Large intestine (tissue), 3 donors: ENCODE measurements around the gene TBC1D22A. TPM values are rescaled to one million over a fixed set of nuclear protein-coding genes. Genes with fewer than 3 reads are reported as not detected.
"Not testable (repeated sequence)": the region's sequence is repeated elsewhere in the genome, so short reads cannot be mapped to it uniquely, and the experiment has no call there.

Experiments
- DNase-seq, 2 donors: peaks; one replicate each; pipeline versions ENCODE4 v3.0.0 to v3.0.0-alpha.2; 2013
- H3K27ac ChIP-seq: one replicate; pipeline ENCODE4 v1.5.1; 2013; ENCODE audit warnings: low read length
- H3K27me3 ChIP-seq: 2 replicates; pipeline ENCODE4 v1.6.1; 2013; ENCODE audit warnings: low read length; ENCODE audit not compliant: control insufficient read depth, insufficient read depth
- H3K36me3 ChIP-seq: 2 replicates; pipeline ENCODE4 v1.6.1; 2013; ENCODE audit warnings: low read length; ENCODE audit not compliant: control insufficient read depth, insufficient read depth
- H3K4me1 ChIP-seq: one replicate; pipeline ENCODE4 v1.6.1; 2013; ENCODE audit warnings: low read length; ENCODE audit not compliant: control insufficient read depth, insufficient read depth
- H3K4me3 ChIP-seq: one replicate; pipeline ENCODE4 v1.5.1; 2013; ENCODE audit warnings: low read length
- H3K9me3 ChIP-seq: one replicate; pipeline ENCODE4 v1.6.1; 2013; ENCODE audit warnings: mild to moderate bottlenecking, low read depth, low read length, moderate library complexity; ENCODE audit not compliant: control insufficient read depth
- WGBS: methylation state at CpG from one replicate; pipeline ENCODE4 v1.1.5; 2013; ENCODE audit warnings: low lambda C conversion rate; ENCODE audit not compliant: insufficient coverage; 5-methylcytosine and 5-hydroxymethylcytosine counted together
- polyA plus RNA-seq: library from polyadenylated mRNA; unstranded; fragments of 120-200 nt; gene quantifications from one replicate; pipeline ENCODE4 v1.2.1, GENCODE V29; 2013

The TBC1D22A gene
- polyA plus RNA-seq, 1 donor = 21.5 TPM

DNA sequence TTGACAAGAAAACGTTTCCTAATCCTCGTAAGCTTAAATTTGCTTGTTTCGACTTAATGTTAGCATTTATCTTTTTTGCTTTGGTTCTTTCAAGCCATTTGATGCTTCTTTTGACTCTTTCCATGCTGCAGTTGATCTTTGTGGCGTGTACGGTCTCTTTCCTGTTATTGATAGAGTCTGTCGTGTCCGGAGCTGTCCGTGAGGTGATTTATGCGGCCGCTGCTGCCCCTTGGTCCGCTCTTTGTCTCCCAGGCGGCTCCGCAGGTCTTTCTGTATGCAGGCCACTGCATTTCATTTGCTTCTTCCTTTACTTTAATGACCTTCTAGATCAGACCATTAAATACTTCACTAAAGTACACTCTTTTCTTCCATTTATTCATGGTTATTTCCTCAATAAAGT is 50.3 kb downstream of the TBC1D22A start:
- Histone ChIP-seq H3K4me1 (no peaks in the 10 kb centered on the region), H3K27me3 (no peaks in the 10 kb centered on the region), H3K27ac (no peak overlapping the region), H3K36me3 (peaks cover 13% of the 10 kb centered on the region), H3K4me3 (no peak overlapping the region), H3K9me3 (peaks cover 3% of the 10 kb centered on the region)
- no CpG with 5 or more reads among the region's 13 CpGs for WGBS
- no peak for DNase-seq

DNA sequence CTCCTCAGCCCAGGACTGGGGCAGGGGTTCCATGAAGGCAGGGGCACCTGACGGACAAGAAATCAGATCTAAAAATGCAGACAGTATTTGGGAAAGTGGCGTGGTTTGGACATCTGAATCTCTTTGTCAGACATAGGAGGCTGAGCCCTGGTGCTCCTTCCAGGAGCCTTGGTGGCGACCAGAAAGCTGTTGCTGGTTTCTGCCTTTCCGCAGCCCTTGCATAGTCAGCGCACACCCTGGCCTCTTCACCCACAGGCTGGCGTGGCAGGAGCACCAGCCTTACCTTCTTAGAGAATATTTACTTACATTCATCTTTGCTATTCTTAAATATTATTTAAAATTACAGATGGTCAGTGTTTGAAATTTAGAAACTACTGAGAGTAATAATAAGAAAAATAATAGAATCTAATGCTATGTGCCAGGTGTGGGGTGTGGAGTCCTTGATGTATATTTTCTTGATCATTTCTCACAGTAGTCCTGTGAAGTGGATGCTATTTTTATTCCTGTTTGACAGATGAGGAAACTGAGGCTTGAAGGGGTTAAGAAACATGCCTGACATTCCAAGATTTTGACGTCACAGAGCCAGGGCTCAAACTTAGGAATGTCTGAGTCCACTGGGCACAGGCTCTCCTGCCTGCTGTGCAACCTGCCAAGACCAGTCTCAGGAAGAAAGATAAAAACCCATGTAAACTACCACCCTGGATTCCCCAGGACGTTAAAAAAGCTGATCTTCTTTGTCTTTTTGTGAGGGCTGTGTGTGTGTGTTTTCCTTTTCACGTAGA is 51.6 kb downstream of the TBC1D22A start:
- Histone ChIP-seq H3K4me1 (no peaks in the 10 kb centered on the region), H3K27me3 (no peaks in the 10 kb centered on the region), H3K27ac (no peak overlapping the region), H3K36me3 (peaks cover 13% of the 10 kb centered on the region), H3K9me3 (peaks cover 2% of the 10 kb centered on the region), H3K4me3 (no peak overlapping the region)
- 83% methylated on average over 2 of the region's 9 CpGs for WGBS
- no peak for DNase-seq

DNA sequence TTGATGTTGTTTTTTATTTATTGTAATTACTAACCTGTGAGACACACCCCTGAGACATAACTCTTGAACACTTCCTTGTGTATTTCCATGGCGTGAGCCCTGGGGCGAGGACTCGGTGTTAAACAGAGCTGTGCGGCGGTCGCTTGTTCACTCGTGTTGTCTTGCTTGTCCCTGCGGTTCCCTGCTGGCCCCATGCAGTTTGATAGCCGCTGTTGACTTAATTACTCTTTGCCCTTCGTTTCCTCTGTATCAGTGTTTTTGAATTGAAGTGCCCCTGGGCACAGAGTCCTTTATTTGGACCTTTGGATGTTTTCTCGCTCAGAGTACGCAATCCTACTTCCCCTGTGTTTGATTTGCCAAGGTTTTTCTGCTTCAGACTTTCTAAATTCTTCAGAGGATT is 52.7 kb downstream of the TBC1D22A start:
- no peak overlapping the region for H3K4me3 ChIP-seq
- H3K4me1 ChIP-seq = no peaks in the 10 kb centered on the region
- no peaks in the 10 kb centered on the region for H3K27me3 ChIP-seq
- H3K9me3 ChIP-seq = no peaks in the 10 kb centered on the region
- peak; percentile 73 to 89 for DNase-seq
- H3K36me3 ChIP-seq = peaks cover 11% of the 10 kb centered on the region
- WGBS = no CpG with 5 or more reads among the region's 12 CpGs
- peak overlapping the region; percentile 58 for H3K27ac ChIP-seq

DNA sequence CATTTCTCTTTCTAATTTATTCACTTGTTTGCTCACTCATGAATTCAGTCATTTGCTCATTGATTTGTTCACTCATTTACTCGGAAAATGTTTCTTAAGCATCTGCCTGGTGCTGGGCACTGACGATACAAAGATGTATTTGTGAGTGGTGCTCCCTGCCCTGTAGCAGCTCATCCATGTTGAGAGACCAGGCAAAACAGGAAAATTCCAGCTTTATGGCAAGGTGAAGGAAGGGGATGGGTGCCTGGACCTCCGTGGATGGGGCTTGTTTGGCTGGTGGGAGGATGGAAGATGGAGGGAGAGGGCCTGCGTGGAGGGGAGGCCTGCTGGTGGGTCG is 53.1 kb downstream of the TBC1D22A start:
- DNase-seq = no peak
- Histone ChIP-seq H3K4me3 (no peak overlapping the region), H3K4me1 (no peaks in the 10 kb centered on the region), H3K9me3 (no peaks in the 10 kb centered on the region), H3K27ac (peak overlapping the region; percentile 58), H3K27me3 (no peaks in the 10 kb centered on the region), H3K36me3 (peaks cover 10% of the 10 kb centered on the region)
- WGBS = 100% methylated on average over 1 of the region's 5 CpGs

DNA sequence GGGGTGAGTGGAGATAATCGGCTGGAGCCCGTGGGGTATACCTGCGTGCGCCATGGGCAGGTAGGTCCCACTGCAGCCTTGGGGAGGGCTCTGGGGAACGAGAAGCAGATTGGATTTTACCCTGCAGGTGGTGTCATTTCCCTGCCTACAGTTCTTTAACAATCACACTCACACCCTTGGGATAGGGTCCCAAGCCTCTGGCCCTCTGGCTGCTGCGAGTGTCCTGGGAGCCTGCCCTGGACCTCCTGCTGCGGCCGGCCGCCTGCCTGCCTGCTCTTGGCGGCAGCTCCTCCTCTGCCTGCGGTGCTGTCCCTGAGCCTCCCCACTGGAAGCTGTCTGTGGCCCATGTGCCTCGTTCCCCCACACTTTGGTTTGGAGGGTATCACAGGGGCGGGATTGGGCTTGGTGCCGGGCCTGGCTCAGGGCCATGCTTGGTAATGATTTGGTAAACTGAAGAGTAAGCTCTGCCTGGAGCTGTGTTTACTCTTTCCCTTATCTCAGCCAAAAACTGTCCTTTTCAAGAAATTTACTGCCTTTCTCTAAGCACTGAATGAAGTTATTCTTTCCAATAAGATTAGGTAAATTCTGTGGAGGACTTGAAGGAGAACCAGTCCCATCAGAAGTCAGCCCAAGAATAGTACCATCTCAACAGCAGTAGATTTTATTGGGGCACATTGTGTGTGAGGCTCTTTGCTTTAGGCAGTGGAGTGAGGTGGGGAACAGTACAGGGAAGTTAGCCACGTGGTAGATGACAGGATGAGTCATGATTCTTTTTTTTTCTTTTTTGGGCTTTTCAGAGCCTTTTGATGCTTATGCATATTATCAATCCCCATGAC is 53.7 kb downstream of the TBC1D22A start:
- H3K27ac ChIP-seq = peak overlapping the region; percentile 58
- no peaks in the 10 kb centered on the region for H3K9me3 ChIP-seq
- H3K27me3 ChIP-seq = no peaks in the 10 kb centered on the region
- no peaks in the 10 kb centered on the region for H3K4me1 ChIP-seq
- H3K4me3 ChIP-seq = no peak overlapping the region
- 40% methylated on average over 1 of the region's 15 CpGs for WGBS
- peaks cover 4% of the 10 kb centered on the region for H3K36me3 ChIP-seq
- peak in 1 of 2 donors; percentile 24 for DNase-seq

DNA sequence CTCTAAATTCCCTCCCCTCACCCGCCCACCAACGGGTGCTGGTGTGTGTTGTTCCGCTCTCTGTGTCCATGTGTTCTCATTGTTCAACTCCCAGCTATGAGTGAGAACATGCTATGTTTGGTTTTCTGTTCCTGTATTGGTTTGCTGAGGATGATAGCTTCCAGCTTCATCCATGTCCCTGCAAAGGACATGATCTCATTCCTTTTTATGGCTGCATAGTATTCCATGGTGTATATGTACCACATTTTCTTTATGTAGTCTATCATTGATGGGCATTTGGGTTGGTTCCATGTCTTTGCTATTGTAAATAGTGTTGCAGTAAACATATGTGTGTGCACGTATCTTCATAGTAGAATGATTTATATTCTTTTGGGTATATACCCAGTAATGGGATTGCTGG is 54.9 kb downstream of the TBC1D22A start:
- 100% methylated on average over 1 of the region's 4 CpGs for WGBS
- not testable (repeated sequence) for H3K27ac ChIP-seq, DNase-seq

DNA sequence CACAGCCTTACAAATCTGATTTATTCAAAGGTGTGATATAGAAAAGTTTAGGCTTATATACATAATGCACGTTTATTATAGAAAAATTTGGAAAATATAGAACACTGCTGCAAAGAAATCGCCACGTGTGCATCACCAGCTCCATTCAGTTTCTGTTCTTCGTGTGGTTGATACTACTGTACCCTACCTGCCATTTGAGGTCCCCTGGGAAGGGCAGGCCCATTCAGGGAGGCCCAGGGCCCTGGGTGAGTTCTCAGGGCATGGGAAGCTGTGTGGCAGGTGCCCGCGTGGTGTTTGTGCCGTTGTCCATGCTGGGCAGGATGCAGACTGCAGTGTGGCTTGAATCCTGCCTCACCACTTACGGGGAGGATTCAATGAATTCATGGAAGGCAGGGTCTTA is 60.8 kb downstream of the TBC1D22A start:
- no peaks in the 10 kb centered on the region for H3K4me1 ChIP-seq
- WGBS = no CpG with 5 or more reads among the region's 8 CpGs
- H3K27ac ChIP-seq = no peak overlapping the region
- H3K4me3 ChIP-seq = no peak overlapping the region
- no peaks in the 10 kb centered on the region for H3K27me3 ChIP-seq
- DNase-seq = no peak
- peaks cover 19% of the 10 kb centered on the region for H3K36me3 ChIP-seq
- no peaks in the 10 kb centered on the region for H3K9me3 ChIP-seq

More for the DNA sequence above, 54.9 kb downstream of the TBC1D22A start:
- not testable (repeated sequence) for H3K9me3 ChIP-seq, H3K27me3 ChIP-seq, H3K4me1 ChIP-seq, H3K4me3 ChIP-seq, H3K36me3 ChIP-seq

DNA sequence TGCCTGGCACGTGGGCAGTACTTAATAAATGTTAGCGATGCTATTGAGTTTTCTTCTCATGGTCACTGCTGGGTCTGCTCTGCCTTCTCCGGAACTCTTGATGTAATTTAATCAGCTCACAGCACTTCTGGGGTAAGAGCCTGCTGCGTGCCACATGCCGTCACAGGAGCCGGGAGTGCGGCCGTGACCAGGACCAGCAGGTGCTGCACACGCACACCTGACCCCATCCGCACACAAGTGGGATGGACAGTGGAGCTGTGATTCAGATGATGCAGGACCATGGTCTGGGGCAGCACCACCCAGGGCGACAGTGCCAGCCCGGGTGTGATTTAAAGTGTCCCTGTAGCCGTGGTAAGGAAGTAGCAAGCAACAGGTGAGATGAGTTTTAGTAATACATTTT is 61.2 kb downstream of the TBC1D22A start:
- no CpG with 5 or more reads among the region's 13 CpGs for WGBS
- Histone ChIP-seq H3K27me3 (no peaks in the 10 kb centered on the region), H3K27ac (no peak overlapping the region), H3K4me1 (no peaks in the 10 kb centered on the region), H3K9me3 (no peaks in the 10 kb centered on the region), H3K4me3 (no peak overlapping the region), H3K36me3 (peaks cover 20% of the 10 kb centered on the region)
- DNase-seq = no peak

DNA sequence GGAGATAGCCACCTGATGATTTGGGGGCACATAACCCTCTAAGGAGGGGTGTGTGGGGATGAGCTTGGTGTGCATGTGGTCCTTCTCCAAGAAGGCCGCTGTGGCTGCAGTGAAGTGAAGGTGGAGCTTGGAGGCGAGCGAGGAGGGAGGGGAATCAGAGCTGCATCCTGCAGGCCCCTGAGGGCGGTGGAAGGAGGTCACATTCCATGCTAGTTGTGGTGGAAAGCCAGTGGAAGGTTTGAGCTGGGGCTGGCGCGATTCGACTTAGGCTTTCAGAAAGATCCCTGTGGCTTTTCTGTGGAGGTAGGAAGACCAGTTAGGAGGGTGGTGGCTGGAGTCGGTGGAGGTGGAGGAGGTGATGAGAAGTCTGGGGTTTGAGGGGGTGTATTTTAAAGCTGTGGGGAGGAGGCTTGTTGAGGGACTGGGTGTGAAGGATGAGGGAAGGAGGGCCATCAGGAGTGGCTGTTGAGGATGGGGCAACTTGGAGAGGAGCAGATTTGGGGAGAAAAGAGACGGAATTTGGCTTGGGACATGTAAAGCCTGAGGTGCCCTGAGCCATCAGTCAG is 62.0 kb downstream of the TBC1D22A start:
- Histone ChIP-seq H3K9me3 (no peaks in the 10 kb centered on the region), H3K27me3 (no peaks in the 10 kb centered on the region), H3K27ac (no peak overlapping the region), H3K36me3 (peaks cover 21% of the 10 kb centered on the region), H3K4me1 (peaks cover 4% of the 10 kb centered on the region), H3K4me3 (no peak overlapping the region)
- 93% methylated on average over 3 of the region's 9 CpGs for WGBS
- DNase-seq = no peak

DNA sequence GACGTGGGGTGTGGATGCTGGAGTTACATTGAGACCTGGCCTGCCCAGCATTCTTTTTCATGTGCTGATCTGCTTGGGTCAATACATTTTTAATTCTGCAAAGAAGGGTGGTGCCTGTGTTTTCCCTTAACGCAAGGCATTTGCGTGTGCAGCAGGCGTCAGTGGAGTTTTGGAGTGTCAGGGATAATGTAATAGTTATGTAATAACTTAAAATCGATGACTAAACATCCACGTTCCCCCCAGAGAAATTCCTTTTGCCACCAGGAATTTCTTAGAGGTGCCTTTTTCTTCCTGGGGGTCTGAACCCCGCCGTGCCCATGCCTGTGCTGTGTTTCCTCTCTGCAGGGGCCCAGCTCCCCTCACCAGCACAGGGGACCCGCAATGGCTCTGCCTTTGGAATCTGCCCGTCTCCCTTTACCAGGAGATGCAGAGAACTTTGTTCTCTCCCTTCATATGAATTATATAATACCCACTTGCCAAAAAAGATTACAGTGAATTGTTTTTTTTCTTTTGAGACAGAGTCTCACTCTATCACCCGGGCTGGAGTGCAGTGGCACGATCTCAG is 62.6 kb downstream of the TBC1D22A start:
- no peaks in the 10 kb centered on the region for H3K9me3 ChIP-seq
- H3K4me3 ChIP-seq = no peak overlapping the region
- H3K36me3 ChIP-seq = peaks cover 23% of the 10 kb centered on the region
- no peaks in the 10 kb centered on the region for H3K27me3 ChIP-seq
- H3K4me1 ChIP-seq = peaks cover 4% of the 10 kb centered on the region
- WGBS = 90% methylated on average over 2 of the region's 12 CpGs
- no peak overlapping the region for H3K27ac ChIP-seq
- no peak for DNase-seq
